ENCODE data around the gene NTN5.
A peak's percentile ranks its signal among the peaks of the same experiment; 100 is the strongest.
"Not testable (repeated sequence)": the region's sequence is repeated elsewhere in the genome, so short reads cannot be mapped to it uniquely, and the experiment has no call there.

NTN5 gene

DNA sequence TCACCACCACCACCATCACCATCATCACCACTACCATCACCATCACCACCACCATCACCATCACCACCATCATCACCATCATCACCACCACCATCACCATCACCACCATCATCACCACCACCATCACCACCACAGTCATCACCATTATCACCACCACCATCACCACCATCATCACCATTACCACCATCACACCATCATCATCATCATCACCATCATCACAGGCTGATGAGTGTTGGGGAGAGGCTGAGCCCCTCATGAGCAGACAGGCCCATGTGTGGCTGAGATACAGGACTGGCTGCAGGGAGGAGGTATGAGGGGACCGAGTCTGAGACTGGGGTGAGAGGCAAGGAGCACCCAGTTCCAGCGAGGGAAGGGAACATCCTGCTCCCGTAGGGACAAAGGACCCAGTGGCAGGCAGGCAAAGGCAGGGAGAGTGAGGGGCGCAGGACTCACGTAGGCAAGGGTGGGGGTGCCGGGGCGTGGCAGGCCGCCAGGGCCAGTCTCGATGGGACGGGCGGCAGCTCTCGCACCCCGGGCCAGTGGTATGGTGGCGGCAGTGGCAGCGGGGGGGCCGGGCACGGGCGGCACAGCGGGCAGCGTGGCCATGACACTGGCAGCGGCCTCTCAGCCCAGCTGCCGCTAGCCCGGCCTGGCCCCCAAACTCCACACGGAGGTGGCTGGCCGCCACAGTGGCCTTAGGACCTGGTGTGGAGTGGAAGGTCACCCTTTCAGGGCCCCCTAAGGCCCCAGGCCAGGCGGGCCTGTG lies 2.7 kb downstream of the NTN5 start:
- no peak for DNase-seq (ENCODE audit: low read depth in 1 of 2, low spot score in 1 of 2)

DNA sequence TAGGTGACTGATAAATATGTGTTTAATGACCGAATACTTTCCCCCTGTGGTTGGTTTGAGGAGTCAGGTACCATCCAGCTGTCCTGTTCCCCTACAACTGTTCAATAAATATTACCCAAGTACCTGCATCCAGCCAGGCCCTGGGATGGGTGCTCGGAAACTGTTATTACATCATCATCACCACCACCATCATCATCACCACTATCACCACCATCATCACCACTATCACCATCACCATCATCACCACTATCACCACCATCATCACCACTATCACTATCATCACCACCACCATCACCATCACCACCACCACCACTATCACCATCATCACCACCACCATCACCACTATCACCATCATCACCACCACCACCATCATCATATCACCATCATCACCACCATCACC lies 4.1 kb downstream of the NTN5 start:
- no peak for DNase-seq (ENCODE audit: low read depth in 1 of 2, low spot score in 1 of 2)

DNA sequence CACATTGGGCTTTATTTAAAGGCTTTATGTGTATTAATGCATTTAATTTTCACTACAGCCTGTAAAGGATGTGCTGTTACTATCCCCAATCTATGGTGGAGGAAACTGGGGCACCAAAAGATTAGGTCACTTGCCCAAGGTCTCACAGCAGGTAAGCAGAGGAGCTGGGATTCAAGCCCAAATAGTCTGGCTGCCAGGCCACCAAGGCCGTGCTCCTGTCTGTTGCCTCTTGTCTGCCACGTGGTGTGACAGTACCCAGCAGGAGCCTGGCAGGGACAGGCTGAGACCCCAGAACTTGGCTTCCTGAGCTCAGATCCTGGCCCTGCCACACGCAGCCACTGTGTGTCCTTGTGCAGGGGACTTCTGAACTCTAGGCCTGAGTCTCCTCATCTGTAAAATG lies 4.5 kb downstream of the NTN5 start:
- DNase-seq (ENCODE audit: low read depth in 1 of 2, low spot score in 1 of 2) = no peak

DNA sequence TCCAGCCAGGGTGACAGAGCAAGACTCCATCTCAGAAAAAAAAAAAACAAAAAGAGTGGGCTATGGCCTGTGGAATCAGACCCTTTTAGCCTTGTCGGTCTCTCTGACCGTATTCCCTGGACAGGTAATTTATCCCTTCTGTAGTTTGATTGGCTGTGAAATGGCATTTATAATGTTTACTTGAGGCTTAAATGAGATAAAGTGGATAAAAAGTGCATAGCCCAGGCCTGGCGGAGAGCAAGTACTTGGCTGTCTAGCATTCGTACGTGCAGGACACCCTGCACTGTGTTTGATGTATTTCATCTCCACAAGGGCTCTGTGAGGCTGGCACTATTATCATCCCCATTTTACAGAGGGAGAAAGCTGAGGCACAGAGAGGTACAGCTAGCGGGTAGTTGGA lies 7.0 kb downstream of the NTN5 start:
- DNase-seq (ENCODE audit: low read depth in 1 of 2, low spot score in 1 of 2) = no peak

DNA sequence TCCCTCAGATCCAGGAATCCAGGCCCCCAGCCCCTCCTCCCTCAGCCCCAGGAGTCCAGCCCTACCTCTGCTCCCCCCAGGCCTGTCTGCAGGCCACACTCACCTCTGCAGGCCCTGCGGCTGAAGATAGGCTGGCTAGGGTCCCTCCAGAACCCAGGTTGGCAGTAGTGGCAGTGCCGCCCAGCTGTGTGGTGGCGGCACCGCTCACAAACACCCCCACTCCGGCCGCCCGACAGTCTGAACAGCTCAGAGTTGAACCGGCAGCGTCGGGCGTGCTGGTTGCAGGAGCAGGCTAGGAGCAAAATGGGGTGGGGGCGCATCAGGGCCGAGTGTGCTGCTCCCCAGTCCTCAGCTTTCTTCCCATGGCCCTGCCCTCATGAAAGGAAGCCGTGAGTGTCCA lies 8.3 kb downstream of the NTN5 start:
- no peak for DNase-seq (ENCODE audit: low read depth in 1 of 2, low spot score in 1 of 2)

DNA sequence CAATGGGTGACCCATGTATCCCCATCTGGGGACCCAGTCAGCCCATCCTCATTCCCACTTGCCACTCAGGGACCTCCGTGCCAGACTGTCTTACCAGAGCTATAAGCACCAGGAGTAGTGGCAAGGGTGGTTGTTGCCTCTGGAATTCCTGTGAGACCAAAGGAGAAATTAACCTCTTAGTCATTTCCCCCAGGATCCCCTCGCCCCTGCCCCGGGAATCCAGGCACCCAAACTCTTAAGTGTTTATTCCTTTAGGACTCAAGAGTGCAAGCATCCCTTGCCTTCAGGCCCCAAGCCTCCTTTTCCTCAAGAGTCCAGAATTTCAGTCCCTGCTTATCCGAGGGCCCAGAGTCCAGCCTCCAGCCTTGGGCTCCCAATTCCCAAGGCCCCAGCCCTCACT lies 9.2 kb downstream of the NTN5 start:
- no peak for DNase-seq (ENCODE audit: low read depth in 1 of 2, low spot score in 1 of 2)

DNA sequence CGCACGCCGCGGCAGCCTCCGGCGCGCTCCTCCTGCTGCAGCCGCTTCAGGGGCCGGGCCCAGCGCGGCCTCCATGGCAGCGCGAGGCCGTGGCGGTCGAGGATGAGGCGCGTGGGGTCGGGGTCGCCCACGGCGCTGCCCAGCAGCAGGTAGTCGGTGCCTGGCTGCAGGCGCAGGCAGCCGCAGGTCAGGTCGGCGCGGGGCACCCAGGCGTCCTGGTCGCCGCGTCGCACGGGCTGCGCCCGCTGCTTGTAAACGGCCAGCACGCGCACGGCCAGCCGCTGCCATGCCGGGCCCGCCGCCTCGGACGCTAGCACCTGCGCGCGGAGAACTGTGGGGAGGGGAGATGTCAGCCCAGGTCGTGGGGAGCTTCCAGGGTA lies 11.1 kb downstream of the NTN5 start:
- DNase-seq (ENCODE audit: low read depth in 1 of 2, low spot score in 1 of 2) = no peak

DNA sequence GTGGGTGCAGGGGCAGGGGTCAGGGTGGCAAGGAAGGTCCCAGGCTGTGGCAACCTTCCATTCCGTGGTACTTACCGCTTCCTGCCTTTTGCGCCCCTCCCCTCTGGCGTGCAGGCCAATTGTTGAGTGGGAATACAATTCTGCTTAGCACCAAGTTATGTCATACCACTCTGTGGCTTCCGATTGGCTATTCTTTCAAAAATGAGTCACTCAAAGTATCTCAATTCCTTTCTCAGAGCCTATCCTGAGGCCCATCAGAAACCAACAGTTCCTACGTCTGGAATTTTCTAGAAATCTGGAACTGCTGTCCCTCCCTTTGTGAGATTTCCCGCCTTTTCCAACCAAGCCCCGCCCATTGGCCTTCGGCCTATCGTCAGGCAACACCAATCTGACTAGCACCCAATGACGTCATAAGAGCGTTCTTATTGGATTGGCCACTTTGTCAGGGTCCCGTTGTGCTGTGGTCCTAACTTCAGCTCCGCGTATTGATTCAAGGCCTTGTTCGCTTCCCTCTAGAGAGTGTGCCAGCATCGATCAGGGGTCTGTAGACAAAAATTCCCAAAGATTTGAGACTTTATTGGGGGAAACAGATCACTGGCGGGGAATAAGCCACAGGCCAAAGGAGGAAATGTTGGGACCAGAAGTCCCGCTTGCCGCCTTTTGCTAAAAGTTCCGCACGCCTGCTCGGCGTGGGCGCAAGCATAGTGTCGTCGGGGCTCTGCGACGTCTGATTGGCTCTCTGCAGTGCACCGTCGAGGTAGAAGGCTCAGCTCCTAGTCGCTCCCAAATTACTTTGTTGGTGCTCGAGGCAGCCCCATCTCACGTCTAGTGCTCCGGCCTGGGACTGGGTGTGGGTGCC lies 11.7 kb downstream of the NTN5 start:
- peak; percentile 41 to 51 for DNase-seq (ENCODE audit: low read depth in 1 of 2, low spot score in 1 of 2)

DNA sequence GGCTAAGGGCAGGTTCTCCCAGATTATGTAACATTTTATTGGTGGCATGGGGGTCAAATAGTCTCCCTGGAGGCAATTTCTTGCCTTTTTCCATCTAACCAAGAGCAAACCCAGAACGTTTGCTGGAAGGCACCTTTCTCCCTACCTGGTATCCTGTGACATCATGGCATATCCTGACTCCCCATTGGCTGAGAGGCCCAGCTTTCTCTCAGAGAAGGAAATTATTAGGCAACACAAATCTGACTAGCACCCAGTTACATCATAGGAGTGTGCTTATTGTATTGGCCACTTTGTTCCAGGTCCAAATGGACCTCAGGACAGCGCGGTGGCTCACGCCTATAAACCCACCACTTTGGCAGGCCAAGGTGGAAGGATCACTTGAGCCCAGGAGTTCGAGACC lies 13.0 kb downstream of the NTN5 start:
- DNase-seq (ENCODE audit: low read depth in 1 of 2, low spot score in 1 of 2) = no peak

DNA sequence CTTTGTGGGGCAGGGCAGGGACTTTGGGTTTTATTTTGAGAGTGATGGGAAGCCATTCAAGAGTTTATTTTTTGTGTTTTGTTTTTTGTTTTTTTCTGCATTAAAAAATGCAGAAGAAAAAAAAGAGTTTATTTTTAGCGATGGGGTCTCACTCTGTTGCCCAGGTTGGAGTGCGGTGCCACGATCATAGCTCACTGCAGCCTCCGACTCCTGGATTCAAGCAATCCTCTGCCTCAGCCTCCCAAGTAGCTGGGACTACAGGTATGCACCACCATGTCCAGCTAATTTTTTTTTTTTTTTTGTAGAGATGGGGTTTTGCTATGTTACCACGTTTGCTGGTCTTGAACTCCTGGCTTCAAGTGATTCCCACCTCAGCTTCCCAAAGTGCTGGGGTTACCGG lies 14.3 kb downstream of the NTN5 start:
- no peak for DNase-seq (ENCODE audit: low read depth in 1 of 2, low spot score in 1 of 2)

DNA sequence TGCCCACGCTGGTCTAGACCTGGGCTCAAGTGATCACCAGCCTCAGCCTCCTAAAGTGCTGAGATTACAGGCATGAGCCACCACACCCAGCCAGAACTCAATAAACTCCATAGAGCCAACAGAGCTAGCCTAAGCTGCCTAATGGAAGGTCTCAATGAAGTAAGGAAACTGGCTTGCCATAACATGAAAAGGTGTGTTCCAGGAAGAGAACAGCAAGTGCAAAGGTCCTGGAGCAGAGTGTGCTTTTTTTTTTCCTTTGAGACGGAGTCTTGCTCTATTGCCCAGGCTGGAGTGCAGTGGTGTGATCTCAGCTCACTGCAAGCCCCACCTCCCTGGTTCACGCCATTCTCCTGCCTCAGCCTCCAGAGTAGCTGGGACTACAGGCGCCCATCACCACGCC lies 15.0 kb downstream of the NTN5 start:
- DNase-seq (ENCODE audit: low read depth in 1 of 2, low spot score in 1 of 2) = not testable (repeated sequence)

DNA sequence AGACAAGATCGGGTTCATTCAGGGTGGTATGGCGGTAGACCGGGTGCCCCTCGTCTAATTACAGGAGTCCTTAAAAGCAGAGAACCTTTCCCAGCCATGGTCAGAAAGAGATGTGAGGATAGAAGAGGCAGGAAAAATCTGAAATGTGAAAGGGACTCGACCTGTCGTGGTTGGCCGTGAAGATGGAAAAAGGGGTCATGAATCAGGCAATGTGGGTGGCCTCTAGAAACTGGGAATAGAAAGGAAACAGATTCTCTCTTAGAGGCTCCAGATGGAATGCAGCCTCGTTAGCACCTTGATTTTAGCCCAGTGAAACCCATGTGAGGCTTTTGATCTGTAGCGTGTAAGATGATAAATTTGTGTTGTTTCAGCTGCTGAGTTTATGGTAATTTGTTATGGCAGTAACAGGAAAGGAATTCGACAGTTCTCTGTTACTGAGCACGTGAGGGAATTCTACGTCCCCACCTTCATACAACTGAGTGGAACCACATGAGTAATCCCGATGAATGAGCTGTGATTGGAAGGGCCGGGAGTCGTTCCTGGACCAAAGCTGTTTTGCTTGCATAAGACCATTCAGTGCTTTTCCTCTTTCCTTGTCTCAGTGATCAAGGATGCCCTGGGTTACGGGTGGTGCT lies 15.9 kb downstream of the NTN5 start:
- no peak for DNase-seq (ENCODE audit: low read depth in 1 of 2, low spot score in 1 of 2)

DNA sequence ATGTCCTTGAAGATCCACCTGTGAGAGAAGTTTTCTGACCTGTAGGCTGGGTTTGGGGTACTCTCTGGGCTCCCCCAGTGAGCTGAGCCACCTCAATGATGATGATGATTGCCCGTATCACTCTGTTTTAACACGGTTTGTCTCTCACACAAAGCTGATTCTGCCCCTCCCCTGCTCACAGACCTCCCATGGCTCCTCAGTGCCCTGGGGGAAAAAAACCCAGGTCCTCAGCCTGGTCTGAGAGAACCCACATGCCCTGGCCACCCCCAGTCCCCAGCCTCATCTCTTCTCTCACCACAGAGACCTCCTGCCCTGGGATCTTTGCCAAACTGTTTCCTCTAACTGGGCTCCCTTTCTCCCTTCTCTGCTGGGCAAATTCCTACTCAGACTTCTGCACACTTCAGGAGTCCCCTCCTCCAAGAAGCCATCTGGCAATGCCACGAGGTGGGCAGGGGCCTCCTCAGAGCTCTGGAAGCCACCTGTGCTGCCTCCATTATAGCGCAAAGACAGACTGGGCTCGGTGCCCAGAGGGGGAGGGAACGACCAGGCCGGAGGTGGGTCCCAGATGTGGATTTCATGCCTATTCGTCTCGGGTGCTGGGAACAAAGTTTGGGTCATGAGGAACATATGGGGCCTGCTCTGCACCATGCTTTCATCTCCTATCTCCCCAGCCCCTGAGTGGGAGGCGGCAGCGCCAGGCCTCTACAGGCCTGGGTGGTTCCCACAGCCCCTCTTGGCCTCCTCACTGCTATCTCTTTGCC lies 18.3 kb downstream of the NTN5 start:
- no peak for DNase-seq (ENCODE audit: low read depth in 1 of 2, low spot score in 1 of 2)

DNA sequence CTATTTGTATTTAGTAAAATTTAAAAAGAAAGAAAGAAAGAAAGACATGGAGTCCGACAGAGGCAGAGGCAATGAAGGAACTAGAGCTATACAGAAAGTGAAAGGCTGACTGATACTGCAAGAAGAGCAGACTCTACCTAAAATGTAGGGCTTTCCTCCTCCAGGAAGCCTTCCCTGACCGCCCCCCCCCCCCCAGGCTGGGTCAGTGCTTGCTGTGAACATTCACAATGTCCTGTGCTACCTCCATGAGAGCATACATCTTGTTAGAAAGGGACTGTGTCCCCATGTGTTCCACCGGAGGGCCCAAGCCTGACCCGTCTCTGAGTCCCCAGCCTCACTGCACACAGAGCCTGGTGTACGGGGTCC lies 21.2 kb downstream of the NTN5 start:
- no peak for DNase-seq (ENCODE audit: low read depth in 1 of 2, low spot score in 1 of 2)

DNA sequence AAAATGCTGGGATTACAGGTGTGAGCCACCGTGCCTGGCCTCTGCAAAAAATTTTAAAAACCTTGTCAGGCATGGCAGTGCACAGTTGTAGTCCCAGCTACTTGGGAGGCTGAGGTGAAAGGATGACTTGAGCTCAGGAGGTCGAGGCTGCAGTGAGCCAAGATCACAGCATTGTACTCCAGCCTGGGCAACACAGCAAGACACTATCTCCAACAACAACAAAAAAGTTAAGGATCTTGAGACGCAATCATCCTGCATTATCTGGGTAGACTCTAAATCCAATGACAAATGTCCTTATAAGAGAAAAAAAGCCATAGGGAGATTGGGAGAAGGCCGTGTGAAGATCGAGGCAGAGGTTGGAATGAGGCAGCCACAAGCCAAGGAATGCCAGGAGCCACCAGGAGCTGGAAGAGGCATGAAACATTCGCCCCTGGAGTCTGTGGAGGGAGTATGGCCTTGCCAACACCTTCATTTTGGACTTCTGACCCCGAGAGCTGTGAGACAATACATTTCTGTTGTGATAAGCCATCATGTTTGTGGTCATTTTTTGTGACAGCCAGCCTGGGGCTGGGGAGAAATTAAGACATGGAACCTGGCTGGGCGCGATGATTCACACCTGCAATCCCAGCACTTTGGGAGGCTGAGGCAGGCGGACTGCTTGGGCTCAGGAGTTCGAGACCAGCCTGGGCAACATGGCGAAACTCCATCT lies 21.7 kb downstream of the NTN5 start:
- no peak for DNase-seq (ENCODE audit: low read depth in 1 of 2, low spot score in 1 of 2)

DNA sequence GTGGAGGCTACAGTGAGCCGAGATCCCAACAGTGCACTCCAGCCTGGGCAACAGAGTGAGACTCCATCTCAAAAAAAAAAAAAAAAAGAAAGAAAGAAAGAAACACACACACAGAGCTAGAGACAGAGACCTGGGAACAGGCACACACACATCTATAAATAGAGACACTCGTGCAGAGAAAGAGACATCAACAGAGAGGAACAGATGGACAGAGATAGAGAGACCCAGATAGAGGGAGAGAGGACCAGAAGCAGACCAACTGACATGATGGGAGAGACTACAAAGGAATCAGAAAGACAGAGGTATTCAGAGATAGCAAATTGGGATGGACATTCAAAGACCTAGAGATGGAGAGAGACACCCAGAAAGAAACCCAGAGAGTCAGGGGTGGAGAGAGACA lies 24.7 kb downstream of the NTN5 start:
- no peak for DNase-seq (ENCODE audit: low read depth in 1 of 2, low spot score in 1 of 2)

DNA sequence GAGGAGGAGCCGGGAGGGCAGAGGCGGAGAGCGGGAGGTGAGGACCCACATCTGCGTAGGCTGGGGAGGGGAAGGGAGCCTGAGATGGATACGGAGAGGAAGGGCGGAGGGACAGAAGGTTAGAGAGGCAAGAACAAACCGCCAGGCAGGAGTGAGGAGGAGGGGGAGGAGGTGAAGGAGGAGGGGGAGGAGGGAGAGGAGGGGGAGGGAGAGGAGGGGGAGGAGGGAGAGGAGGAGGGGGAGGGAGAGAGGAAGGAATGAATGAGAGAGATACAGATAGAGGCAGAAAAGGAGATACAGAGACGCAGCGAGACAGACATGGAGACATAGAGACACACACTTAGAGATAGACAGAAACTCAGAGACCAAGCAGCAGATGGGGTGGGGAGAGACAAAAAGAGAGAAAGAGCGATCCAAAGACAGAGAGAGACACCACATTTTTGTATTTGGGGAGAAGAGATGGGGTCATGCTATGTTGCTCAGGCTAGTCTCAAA lies 26.0 kb downstream of the NTN5 start:
- DNase-seq (ENCODE audit: low read depth in 1 of 2, low spot score in 1 of 2) = no peak

DNA sequence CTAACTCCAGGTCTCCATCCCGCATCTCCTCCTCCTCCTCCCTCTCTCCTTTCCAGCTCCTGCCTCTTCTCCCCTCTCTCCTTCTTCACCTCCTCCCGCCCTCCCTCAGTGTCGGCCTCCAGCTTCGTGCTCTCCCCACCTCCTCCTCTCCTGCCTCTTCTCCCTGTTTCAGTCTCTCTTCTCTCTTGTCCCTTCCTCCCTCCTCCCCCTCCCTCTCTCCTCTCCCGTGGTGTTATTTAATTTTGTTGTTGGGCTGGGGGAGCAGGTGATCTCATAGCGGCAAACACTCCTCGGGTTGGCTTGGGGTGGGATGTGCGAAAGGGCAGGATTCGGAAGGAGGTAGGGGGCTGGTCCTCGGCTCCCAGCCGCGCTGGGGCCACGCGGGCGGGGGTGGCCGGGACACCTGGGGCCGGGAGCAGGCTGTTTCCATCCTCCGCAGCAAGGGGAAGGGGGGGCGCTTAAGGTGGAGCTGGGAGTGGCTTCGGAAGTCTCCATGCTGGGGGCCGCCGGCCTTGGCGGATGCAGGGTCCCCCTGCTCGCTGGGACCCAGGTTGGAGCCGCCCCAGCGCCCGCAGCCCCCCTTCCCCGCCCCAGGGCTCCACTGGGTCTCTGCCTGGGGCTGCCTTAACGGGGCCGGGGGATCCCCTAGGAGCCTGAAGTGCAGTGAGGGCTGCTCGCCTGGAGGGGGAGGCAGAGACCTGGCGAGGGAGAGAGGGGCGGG lies 26.7 kb downstream of the NTN5 start, which contains the start of gene CA11:
TSS of gene CA11 (minus strand) at position 187 of the 721 bp plus-strand sequence. CDS start 555 bp downstream, outside the sequence.
- DNase-seq (ENCODE audit: low read depth in 1 of 2, low spot score in 1 of 2) = peak; percentile 77 to 83

DNA sequence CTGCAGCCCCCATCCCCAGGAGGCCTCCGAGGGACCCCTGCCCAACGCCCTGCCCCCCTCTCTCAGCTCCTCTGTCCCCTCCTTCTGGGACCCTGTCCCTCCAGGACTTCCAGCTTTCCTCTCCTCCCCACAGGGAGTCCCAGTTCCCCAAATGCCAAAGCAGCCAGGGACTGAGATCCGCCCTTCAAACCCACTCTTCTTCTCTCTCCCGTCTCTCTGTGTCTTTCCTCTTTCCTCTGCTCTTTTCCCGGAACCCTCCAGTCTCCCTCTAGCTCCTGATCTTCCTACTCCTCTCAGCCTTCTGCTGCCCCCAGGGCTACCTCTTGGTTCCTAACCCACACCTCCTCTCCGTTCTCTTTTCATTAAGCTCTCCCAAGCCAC lies 27.2 kb downstream of the NTN5 start:
- DNase-seq (ENCODE audit: low read depth in 1 of 2, low spot score in 1 of 2) = no peak
